KOPT-K1 (cell line): ENCODE results near the gene PRDX5.

Experiments used
- H3K27ac ChIP-seq: fragments of 200-600 bp; sonication (generic); 2 replicates; pipeline ENCODE4 v1.5.1; 2016; ENCODE audit warnings: antibody characterized with exemption, mild to moderate bottlenecking, low read depth, low read length; ENCODE audit not compliant: poor library complexity, severe bottlenecking
- H3K36me3 ChIP-seq: fragments of 200-600 bp; sonication (generic); 2 replicates; pipeline ENCODE4 v1.5.1; 2017; ENCODE audit warnings: antibody characterized with exemption, mild to moderate bottlenecking, low read length, moderate library complexity; ENCODE audit not compliant: insufficient read depth
- H3K9me3 ChIP-seq: fragments of 200-600 bp; sonication (generic); 2 replicates; pipeline ENCODE4 v1.5.1; 2017; ENCODE audit warnings: antibody characterized with exemption, low read length, mild to moderate bottlenecking; ENCODE audit not compliant: insufficient read depth, poor library complexity, severe bottlenecking

Gene PRDX5

GRCh38 chr11:64285885-64286800, 31.8 kb upstream of the PRDX5 start:
- peaks cover 14% of the 10 kb centered on the region; the same call in 1 of the 2 replicates for H3K36me3 ChIP-seq
- H3K9me3 ChIP-seq, result no peaks in the 10 kb centered on the region
- peak overlapping the region; percentile 90 for H3K27ac ChIP-seq

GRCh38 chr11:64286801-64287159, 31.1 kb upstream of the PRDX5 start:
- Histone ChIP-seq H3K9me3 (no peaks in the 10 kb centered on the region), H3K27ac (no peak overlapping the region), H3K36me3 (peaks cover 7% of the 10 kb centered on the region; the same call in 1 of the 2 replicates)

- Histone ChIP-seq H3K27ac (no peak overlapping the region), H3K36me3 (no peaks in the 10 kb centered on the region), H3K9me3 (no peaks in the 10 kb centered on the region)
Measured at GRCh38 chr11:64287676-64288352, 30.1 kb upstream of the PRDX5 start.

GRCh38 chr11:64288353-64288750, 29.6 kb upstream of the PRDX5 start:
- Histone ChIP-seq H3K27ac (no peak overlapping the region), H3K9me3 (no peaks in the 10 kb centered on the region), H3K36me3 (no peaks in the 10 kb centered on the region)

GRCh38 chr11:64289002-64289564, 28.8 kb upstream of the PRDX5 start:
- no peak overlapping the region for H3K27ac ChIP-seq
- no peaks in the 10 kb centered on the region for H3K9me3 ChIP-seq
- H3K36me3 ChIP-seq, result no peaks in the 10 kb centered on the region

- Histone ChIP-seq H3K27ac (no peak overlapping the region), H3K9me3 (no peaks in the 10 kb centered on the region), H3K36me3 (no peaks in the 10 kb centered on the region)
Measured at GRCh38 chr11:64290352-64291261, 27.3 kb upstream of the PRDX5 start.

GRCh38 chr11:64291262-64291751, 26.6 kb upstream of the PRDX5 start, which contains the start of gene KCNK4:
Gene KCNK4 (plus strand): TSS chr11:64291302. CDS start chr11:64293019, 1,717 bp downstream.
- H3K36me3 ChIP-seq, result no peaks in the 10 kb centered on the region
- H3K9me3 ChIP-seq, result no peaks in the 10 kb centered on the region
- H3K27ac ChIP-seq, result no peak within 1 kb of the TSS

GRCh38 chr11:64291752-64292459, 26.0 kb upstream of the PRDX5 start:
- Histone ChIP-seq H3K9me3 (no peaks in the 10 kb centered on the region), H3K27ac (no peak overlapping the region)

GRCh38 chr11:64292460-64293254, 25.3 kb upstream of the PRDX5 start:
- Histone ChIP-seq H3K36me3 (no peaks in the 10 kb centered on the region), H3K27ac (no peak overlapping the region), H3K9me3 (no peaks in the 10 kb centered on the region)

More at GRCh38 chr11:64291752-64292459, 26.0 kb upstream of the PRDX5 start:
- no peaks in the 10 kb centered on the region for H3K36me3 ChIP-seq

- Histone ChIP-seq H3K36me3 (no peaks in the 10 kb centered on the region), H3K9me3 (no peaks in the 10 kb centered on the region), H3K27ac (no peak overlapping the region)
Measured at GRCh38 chr11:64294774-64295173, 23.1 kb upstream of the PRDX5 start.

- Histone ChIP-seq H3K9me3 (no peaks in the 10 kb centered on the region), H3K27ac (no peak overlapping the region), H3K36me3 (no peaks in the 10 kb centered on the region)
Measured at GRCh38 chr11:64295760-64296159, 22.2 kb upstream of the PRDX5 start.

- Histone ChIP-seq H3K36me3 (no peaks in the 10 kb centered on the region), H3K9me3 (no peaks in the 10 kb centered on the region), H3K27ac (no peak overlapping the region)
Measured at GRCh38 chr11:64296236-64296635, 21.7 kb upstream of the PRDX5 start.
